A549 treated with CORT108297 at 1 μM for 4 hours (cell line): ENCODE results near the gene IARS2. TPM values are rescaled to one million over a fixed set of nuclear protein-coding genes. Genes with fewer than 3 reads are reported as not detected.

Experiments
- total RNA-seq: library from RNA; stranded (reverse); fragments of 200-300 nt; extraction: Qiagen RNA extraction; gene quantifications from 5 replicates; pipeline ENCODE4 v1.2.3, GENCODE V29; 2022

IARS2 gene
- 89.4 to 121 TPM (median 102 TPM) in 5 replicates for total RNA-seq

DNA sequence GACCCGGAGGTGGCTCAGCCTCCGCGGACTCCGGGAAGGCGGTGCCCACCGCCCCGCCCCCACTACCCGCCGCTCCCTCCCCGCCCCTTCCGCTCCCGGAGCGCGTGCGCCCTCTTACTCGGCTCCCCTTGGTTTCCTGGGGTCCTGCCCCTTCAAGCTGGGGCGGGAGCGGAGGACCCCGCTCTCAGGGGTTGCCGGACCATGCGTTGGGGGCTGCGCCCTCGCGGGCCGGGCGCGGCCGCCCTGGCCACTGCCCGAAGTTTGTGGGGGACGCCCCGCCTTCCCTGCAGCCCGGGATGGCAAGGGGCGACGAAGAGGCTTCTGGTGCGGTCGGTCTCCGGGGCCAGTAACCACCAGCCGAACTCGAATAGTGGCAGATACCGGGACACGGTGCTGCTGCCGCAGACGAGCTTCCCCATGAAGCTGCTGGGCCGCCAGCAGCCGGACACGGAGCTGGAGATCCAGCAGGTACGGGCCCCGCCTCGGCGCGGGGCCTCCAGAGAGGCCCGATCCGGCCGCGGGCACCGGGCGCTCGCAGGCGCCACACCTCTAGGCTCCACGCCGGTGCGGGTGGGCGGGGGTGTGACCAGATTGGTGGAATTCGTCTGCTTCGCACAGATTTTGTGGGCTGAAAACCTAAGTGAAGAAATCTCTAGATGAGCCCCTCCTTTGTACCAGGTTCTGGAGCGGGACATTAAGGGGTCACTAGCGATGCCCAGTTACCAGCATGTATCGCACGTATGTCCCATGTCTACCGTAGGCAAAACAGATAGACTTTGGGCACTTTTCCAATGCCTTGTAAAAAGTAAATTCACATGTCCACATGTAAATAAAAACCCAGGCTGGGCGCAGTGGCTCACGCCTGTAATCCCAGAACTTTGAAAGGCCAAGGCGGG, at the start of gene IARS2:
IARS2 (plus strand) TSS at position 117 of the 896 bp plus-strand sequence; CDS start at position 202, 85 bp downstream.

DNA sequence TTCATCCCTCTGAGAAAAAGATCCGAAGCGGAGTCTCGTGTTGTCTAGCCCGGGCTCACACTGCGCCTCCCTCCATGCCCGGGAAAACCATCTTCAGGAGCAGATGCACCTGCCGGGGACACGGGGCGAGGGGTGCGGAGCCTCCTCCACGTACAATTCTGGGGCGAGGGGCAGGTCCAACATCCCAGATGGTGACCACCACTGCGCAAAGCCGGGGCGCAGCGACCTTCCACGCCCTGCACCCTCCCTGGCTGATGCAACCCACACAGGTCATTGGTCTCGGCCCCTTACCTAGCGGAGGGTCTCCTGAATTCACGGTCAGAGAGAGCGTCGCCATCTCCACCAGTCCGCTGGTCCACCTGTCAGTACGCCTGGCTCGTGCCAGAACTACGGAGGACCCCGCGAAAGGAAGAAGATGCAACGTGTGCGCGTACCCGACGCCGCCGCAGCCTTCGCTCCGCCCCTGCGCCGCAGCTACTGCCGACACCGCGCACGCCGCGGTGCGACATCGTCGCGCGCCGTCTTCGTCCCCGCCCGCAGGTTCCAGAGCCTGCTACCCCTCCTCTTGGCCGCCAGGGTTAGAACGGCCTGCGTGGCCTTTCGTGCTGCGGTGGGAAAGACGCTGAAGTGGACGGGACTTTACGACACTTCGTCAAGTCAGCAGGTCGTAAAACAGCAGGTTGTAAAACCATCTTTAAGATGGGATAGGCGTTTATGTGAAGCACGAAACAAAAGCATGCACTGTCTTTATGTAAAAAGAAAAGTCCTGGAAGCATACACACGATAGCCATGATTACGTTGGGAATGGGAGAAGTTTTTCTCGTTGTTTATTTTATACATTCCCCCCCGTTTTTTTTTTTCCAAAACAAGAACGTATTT, 47.6 kb upstream of the IARS2 start, which contains the start of gene EPRS1:
EPRS1 (minus strand) TSS at position 454 of the 879 bp plus-strand sequence; CDS start at position 337, 117 bp downstream.

DNA sequence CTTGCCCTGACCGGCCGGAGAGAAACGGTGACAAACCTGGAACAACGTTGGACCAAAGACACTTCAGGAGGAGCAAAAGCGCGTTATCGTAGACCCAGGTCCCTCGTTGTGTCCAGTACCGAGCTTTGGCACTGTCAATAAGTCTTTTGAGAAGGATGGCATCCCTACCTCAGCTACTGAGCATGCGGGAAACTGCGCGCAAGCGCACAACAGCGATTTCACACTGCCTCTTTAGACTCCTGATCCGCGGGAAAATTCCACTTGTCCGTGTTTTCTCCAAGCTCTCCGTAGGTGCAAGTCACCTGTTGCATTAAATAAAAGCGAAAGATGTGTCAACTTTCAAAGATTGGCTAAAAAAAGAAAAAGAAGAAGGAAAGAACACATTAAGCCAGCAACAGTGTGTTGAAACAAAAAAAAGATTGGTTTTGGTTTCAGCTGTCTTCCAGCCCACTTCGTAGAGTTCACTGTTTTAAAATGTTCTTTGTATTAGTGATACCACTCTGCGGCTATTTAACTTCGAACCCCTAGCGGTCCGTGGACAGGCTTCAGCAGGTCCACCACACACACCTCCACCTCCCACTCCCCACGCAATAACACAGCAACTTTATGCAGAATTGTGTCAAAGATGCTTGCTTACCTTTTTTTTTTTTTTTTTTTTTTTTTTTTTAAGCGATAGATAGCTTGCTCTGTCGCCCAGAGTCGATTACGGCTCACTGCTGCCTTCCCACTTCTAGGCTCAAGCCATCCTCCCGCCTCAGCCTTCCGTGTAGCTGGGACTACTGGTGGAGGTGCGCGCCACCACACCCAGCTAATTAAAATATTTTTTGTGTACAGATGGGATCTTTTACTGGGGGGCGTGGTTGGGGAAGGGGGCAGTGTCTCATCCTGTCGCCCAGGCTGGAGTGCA, 4.0 kb upstream of the IARS2 start, which contains the start of gene BPNT1:
BPNT1 (minus strand) TSS at position 139 of the 907 bp plus-strand sequence. CDS start 9,942 bp downstream, outside the sequence.

Other genes with a start within 250 kb of the IARS2 start
- gene SLC30A10, start 165.6 kb upstream of the IARS2 start, total RNA-seq, result 0.03 to 0.15 TPM (median 0.09 TPM) in 4 of 5 replicates, not detected in the other
- 68.2 to 79.8 TPM (median 75.3 TPM) in 5 replicates for gene EPRS1, start 47.6 kb upstream of the IARS2 start, total RNA-seq
- gene BPNT1, start 4.3 kb upstream of the IARS2 start, total RNA-seq, result 16.5 to 21.8 TPM (median 17.4 TPM) in 5 replicates
- gene RAB3GAP2, start 178.3 kb downstream of the IARS2 start, total RNA-seq, result 10.8 to 14.4 TPM (median 13.6 TPM) in 5 replicates